T-helper 1 cell treated with Interleukin-12 subunit alpha and Interleukin-12 subunit beta and Interleukin-4 antibody, amounts not matched to agents 30 ng/mL and 1 ng/mL, for 36 hours (primary cell): ENCODE measurements around the gene DHRS9. TPM values are rescaled to one million over a fixed set of nuclear protein-coding genes. Genes with fewer than 3 reads are reported as not detected.
"Not testable (repeated sequence)": the region's sequence is repeated elsewhere in the genome, so short reads cannot be mapped to it uniquely, and the experiment has no call there.

Experiments used
- intact Hi-C: fragments of 100-400 bp; cut with micrococcal nuclease; formaldehyde crosslinking; loops from one replicate; pipeline ENCODE4 v1.15.1; 2024
- total RNA-seq: library from RNA; stranded (reverse); gene quantifications from 2 replicates; pipeline ENCODE4 v1.2.3, GENCODE V29; 2022

The DHRS9 gene
- total RNA-seq, 1 donor from 2014 or later, result 0.12 TPM

DNA sequence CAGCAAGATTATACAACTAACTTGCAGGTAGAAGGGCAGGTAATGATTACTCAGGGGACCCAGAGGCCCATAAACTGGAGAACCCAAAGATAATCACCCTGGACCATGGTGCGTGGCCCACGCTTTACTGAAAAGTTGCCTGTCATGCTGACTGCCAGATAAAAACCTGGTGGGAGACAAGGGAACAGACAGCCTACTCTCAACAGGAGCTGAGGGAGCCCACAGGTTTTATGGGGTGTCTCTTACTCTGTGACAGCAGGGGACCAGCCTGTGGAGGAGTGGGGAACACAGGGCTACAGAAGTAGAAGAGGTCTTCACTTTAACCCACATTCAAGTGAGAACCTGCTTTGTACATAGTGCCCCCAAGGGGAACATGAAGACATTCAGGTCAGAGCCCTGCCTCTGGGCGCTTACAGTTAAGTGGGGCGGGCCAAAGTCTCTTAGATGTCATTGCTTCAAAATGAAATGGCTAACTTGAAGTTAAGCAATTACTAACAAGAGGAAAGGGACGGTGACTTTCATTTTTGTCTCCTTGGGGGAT lies 60.4 kb downstream of the DHRS9 start:
- intact Hi-C loops, result no loop called here

DNA sequence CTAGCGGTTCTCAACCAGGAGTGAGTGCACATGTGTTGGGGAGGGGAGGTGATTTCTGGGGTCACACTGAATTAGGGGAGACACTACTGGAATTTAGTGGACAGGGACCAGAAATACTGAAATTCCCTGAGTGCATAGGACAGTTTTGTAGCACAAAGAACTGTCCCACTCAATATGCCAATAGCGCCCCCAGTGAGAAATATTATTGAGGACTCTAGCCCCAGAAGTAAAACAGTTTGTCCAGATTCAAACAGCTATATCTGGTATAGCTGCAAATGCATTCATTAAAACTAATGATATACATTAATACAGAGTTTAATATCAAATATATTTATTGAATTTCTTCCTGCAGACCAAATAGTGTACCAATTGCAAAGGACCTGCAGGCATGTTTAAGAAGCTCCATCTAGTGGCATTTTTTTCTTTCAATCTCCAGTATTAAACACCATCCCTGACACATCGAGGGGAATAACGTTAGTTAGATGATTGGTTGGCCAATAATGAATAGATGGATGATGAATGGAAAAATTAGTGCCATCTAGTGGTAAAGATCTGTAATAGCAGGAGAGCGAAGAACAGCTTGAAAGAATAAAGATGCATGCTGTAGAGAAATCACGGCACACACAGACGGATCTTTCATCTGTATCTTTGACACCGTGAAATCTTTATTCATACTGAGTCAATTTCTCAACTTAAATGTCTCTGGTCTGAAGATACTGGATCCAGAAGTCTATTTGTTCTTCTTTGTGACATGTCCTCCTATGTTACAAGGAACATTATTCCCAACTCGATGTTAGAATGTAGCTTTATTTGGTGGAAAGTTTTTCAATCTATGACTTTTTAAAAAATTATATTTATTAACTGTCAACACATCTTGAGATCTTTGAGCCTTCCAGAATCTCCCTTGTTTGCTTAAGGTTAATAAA lies 62.5 kb downstream of the DHRS9 start:
- intact Hi-C loops, result loop anchor here (1.0 kb wide), 2 partner anchors 23 to 171 kb away; no protein-coding TSS in a partner anchor

GRCh38 chr2:169134272-169134671 lies 64.9 kb downstream of the DHRS9 start:
- intact Hi-C loops, result not testable (repeated sequence)

DNA sequence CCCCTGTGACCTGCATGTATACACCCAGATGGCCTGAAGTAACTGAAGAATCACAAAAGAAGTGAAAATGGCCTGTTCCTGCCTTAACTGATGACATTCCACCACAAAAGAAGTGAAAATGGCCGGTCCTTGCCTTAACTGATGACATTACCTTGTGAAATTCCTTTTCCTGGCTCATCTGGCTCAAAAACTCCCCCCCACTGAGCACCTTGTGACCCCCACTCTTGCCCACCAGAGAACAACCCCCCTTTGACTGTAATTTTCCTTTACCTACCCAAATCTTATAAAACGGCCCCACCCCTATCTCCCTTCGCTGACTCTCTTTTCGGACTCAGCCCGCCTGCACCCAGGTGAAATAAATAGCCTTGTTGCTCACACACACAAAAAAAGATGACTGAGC lies 67.1 kb downstream of the DHRS9 start:
- intact Hi-C loops, result not testable (repeated sequence)

DNA sequence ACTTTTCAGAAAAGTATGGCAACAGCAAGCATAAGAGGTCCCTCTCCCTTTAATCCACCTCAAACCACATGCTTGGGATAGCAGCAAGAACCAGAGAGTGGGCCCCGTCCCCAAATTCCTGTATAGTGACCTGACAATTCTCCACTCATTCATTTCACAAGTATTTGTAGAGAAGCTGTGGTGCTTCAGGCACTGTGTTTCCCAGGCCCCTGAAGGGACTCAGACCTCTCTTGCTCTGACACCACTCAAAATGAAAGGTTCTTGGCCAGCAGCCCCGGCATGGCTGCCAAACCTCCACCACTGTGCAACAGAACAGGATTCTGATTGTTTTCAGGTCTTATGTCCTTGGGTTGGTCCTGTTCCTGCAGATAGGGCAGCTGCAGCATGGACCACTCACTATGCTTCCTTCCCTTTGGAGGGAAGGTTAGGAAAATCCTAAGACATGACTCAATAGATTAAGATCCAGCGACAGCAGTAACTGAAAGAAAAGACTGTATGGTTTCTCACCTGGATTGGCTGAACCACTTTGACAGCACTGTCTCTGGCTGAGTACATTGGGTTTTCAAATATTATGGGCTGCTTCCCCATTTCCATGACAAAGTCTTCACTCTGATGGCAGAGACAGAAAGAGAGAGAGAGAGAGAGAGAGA lies 67.6 kb downstream of the DHRS9 start:
- intact Hi-C loops, result no loop called here

DNA sequence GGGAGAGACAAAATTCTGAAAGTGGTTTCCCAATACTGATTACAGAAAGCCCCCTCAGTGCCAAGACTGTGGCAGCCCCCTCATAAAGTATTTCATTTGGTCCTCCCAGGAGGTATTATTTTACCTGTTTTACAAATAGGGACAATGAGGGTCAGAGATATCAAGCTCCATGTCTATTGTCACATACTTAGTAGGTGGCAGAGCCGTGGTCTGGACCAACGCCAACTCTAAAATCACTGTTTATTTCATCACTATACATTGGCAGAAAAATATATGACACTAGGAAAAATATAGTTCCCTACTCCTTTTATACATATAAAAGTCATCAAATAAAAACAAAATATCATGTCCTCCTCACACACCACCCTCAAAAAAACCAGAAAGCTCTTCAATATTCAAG lies 68.6 kb downstream of the DHRS9 start:
- intact Hi-C loops, result no loop called here

GRCh38 chr2:169139145-169139544 lies 69.8 kb downstream of the DHRS9 start:
- intact Hi-C loops, result no loop called here

GRCh38 chr2:169139993-169140767 lies 70.8 kb downstream of the DHRS9 start:
- intact Hi-C loops, result no loop called here

DNA sequence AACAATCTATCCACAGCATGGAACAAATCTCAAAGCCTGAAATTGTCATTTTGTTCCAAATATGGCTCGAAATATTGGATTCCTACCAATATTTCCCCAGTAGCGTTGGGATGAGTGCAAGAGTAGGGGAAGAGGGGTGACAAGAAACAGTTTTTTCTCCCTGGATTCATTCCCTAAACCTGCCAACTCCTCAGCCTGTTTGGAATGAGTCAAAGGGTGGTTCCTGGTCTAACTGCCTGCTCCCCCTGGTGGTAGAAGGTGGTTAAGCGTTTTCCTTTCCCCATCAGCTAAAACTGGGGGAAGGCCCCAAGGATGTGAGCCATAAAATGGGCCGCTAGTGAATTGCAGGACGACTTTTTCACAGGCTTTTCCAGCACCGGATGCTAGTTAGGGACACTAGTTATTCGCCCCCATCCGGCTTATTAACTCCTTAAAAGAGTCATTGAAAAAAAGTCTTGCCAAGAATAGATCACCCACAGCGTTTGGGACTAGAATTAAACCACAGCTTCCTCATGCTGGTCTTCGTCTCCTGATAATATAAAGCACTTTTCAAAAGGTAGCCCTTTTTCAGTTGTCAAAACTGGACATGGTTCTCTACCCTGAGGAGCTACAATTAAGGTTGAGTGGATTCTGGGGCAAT lies 72.5 kb downstream of the DHRS9 start:
- intact Hi-C loops, result loop anchor here (1.0 kb wide), 2 partner anchors 32 to 181 kb away; no protein-coding TSS in a partner anchor

GRCh38 chr2:169143998-169144397 lies 74.6 kb downstream of the DHRS9 start:
- intact Hi-C loops, result no loop called here

Other genes with a start within 250 kb of the DHRS9 start
- gene SPC25, start 179.1 kb upstream of the DHRS9 start, total RNA-seq, result 21.4 and 25.6 TPM in 2 replicates
- not detected in 2 replicates for gene G6PC2, start 168.3 kb upstream of the DHRS9 start, total RNA-seq
- 0.05 TPM in 1 of 2 replicates, not detected in the other for gene ABCB11, start 38.2 kb upstream of the DHRS9 start, total RNA-seq